GM19328 (cell line): ENCODE data around the gene DIP2B.

Experiments used
- ATAC-seq: cut with Tn5 transposase; IDR thresholded peaks from one replicate; pipeline ENCODE4 v1.9.1; 2021; ENCODE audit warnings: mild to moderate bottlenecking, moderate library complexity; ENCODE audit not compliant: unreplicated experiment

Gene DIP2B

DNA sequence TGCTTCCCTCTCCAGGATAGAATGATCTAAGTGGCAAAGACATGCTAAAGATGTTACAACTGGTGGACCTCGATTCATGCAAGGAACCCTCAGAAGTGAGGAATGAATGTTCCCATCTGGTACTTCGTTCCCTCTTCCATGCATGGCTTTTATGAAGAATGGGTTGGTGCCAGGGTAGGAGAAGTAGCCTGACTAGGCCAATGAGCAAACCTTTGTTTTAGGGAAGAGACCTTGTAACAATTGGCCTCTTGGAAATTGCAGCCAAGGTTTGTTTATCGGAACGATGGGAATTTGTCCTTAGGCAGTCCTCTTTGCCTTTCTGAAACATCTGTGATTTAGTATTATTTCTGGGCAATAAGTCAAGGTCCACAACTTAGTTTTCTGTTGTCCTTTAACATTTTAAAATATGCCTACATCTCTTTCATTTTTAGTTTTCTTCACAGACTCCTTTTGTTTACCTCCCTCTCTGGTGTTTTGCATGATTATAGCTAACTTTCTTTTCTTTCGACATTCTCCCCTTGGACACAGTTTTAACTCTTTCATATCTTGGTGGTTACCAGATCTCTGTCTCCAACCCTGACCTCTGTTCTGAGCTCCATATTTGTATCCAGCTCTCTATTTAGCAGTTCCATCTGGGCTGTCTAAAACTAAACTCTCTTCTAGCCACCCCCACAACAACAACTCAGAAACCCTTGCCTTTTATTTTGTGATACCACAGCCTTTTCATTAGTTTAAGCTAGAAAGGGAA is 70.0 kb downstream of the DIP2B start:
- no peak for ATAC-seq

DNA sequence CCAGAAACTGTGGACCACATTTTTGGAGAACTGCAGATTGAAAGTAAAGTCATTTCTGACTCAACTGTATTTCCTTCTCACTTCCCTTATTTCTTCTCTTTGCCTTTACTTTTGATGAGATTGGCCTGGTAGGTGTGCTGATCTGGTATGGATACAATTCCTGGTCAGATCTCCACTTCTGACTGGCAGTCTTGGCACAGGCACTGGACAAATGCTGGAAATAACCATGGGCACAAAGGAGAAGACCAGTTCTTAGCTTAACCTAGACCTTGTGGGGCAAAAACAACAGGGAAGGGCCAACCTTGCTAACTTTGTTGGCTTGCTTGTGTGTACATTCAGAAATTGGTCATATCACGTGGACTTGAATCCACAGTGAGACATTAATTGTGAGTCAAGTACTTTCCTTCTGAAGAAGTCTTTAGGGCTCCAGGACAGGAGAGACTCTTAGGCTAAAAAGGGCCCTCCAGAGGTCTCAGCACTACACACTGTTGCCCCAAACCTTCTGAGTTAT is 75.0 kb downstream of the DIP2B start:
- no peak for ATAC-seq

DNA sequence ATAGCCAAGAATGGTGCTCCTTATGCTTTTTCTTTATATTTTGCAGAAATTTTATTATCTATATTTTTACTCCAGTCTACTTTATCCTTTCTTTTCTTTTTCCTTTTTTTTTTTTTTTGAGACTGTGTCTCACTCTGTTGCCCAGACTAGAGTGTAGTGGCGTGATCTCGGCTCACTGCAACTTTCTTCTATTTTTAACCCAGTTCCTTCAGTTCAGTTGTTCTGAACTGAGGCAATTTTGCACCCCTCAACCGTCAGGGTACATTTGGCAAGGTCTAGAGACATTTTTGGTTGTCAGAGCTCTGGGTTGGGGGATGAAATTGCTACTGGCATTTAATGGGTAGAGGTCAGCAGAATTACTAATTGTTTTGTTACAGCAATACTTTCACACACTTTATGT is 75.7 kb downstream of the DIP2B start:
- ATAC-seq, result no peak

DNA sequence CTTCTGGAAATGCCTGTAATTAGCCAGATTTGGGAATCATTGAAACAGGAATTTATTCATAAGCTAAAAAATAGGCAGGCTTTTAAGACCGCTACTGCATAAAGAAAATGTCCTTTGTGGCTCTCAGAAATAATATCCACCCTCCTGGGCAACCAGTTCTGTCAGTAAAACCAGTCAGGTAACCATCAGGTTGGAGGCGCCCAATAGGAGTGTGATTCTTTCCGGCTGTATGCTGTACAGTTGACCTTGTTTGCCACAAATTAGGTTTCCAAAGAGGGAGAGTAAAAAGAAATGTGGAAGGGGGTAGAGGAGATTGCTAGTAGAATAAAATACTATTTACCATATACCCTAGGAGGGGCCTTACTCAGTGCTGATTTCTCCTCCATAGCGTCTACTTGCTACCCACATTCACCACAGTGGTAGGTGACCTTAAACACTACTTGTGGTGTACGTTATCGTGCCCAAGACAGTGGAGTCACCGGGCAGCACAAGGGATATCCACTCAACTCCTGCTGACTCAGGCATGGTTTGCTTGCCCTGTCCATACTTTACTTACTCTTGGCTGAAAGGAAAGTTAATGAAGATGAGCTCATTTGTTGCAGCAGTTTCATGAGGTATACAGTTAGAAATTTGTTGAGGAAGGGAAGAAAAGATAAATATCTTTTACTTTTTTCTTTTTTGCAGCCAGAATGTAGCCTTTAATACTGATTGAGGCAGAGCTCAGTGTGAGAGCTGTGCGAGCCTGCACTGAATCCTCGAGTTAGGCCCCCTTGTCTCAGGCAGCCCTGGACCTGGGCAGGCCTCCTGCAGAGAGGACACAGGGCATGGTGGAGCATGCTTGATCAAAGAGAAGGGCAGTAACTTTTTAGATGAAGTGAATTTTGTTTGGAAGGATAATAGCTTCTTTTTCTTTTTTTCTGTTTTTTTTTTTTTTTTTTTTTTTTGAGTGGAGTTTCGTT is 76.7 kb downstream of the DIP2B start:
- no peak for ATAC-seq

DNA sequence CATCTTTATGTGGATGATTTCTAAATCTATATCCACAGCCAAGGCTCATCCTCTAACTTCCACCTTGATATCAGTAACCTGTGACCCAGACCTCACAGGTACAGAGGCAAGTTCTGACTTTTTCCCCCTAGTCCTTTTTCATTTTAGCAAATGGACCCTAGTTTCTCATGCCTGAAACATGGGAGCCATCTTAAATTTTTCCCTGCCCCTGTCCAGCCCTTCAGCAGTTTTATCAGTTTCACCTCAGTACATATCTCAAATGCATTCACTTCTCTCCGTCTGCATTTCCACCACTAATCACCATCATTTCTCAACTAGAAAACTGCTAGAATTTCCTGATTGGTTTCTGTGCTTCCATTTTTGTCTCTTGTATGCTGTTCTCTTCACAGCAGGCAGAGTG is 79.3 kb downstream of the DIP2B start:
- no peak for ATAC-seq

DNA sequence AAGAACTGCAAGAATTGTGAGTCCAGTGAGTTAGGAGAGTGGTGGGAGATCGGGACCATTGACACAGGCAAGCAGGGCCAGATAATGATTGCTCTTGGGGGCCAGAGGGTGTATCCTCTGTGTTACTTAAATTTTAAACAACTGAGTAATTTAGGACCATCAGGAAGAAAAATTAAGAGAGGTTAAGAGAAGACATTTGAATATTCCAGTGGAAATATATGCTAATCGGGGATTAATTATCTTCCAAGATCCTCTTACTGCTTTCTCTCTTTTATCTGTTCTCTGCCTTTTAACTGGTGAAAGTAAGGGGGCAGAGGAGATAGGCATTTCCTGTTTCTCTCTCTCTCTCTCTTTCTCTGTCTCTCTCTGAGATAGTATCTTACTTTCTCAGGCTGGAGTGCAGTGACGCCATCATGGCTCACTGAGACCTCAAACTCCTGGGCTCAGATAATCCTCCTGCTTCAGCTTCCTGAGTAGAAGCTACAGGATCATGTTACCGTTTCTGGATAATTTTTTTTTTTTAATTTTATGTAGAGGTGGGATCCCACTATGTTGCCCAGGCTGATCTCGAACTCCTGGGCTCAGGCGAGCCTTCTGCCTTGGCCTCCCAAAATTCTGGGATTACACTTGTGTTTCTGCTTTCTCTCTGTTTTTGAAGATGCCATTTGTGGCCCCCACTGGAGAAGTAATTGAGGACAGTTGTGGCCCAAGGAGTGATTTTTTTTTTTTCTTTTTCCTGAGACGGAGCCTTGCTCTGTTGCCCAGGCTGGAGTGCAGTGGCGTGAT is 85.1 kb downstream of the DIP2B start:
- ATAC-seq, result no peak

DNA sequence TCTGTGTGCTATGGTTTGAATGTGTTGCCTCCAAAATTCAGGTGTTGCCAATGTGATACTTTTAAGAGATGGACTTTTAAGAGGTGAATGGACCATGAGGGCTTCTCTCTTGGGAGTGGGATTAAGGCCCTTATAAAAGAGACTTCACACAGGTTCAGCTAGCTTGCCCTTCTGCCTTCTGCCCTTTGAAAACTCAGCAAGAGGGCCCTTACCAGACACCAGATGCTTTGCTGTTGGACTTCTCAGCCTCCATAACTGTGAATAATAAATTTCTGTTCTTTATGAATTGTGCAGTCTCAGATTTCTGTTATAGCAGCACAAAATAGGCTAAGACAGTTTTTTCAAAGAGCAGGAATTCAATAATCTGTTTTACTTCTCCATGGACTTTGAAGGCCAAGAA is 86.1 kb downstream of the DIP2B start:
- no peak for ATAC-seq

DNA sequence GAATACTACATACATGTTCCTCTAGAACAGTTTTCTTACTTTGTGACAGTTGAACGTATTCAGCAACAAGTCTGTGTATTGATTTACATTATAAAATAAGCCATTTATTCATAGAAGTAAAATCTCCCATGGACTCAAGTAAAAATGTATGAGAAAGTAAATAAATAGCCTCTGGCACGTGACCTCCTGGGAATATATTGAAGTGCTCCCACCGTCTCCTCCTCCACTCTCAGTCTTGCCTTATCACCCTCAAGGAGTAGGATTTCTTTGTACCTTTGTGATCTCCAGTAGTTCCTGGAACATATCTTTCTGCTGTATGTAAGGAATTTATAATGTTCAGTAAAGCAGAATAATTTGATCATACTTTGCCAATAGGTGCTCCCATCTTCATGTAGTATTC is 90.9 kb downstream of the DIP2B start:
- ATAC-seq, result no peak

DNA sequence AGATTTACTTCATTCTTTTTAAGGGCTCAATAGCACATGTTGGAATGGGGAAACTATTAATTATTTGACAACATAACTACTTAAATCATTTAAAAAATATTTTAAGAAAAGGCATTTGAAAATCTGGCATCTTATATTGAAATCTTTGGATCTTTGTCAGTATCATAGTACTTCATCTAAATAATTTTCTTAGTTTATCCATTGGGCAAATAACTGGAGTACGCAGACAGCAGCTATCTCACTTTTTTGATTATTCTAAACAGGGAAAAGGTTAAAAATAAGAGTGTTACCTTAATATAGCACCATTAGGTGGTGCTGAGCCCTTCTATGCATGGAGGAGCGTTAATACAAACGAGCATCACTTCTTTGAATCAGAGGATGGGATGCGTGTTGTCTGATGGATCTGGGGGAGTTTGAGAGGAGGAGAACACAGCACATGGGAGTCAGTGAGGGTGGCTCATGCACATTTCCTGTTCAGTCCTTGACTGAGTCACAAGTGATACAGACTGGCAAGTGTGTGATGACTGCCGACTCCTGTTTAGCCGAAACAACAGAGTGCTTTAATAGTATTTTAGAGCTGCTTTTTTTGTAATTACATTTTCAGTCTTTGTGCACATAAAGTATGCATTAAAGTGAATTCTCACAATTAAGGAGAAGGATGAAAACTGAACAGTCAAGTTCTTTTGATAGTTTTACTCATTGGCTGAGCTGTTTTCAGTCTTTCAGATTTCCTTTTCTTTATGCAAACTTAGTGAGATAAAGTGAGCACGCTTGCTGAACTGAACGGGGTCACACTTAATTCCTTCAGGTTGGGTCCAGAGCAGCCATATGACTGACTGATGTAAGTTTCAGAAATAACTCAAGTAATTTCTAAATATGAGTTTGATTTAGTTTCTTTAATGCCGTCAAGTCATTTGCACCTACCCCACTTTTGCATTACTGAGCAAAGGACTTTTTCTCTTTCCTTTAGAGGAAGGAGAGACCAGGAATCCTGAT is 92.7 kb downstream of the DIP2B start:
- ATAC-seq, result peak; percentile 69

DNA sequence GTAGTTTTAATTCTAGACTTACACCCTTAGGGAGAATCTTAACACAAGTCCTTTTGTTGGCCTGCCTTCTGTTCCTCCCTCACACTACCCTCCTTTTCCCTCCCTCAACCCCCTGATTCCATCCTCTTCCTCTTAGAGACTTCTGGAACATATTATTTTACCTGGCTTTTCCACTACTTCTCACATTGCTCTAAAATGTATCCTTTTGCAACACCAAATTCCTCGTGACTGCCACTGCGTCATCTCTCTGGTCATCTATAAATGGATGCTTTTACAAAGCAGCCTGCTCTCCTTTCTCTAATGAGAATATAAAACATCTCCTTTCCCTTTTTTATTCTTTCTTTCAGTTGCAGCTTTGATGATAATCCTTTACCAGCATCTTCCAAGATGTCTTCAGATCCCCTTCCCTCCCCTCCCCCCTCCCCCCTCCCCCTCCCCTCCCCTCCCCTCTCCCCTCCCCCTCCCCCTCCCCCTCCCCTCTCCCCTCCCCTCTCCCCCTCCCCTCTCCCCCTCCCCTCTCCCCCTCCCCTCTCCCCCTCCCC is 93.6 kb downstream of the DIP2B start:
- no peak for ATAC-seq

DNA sequence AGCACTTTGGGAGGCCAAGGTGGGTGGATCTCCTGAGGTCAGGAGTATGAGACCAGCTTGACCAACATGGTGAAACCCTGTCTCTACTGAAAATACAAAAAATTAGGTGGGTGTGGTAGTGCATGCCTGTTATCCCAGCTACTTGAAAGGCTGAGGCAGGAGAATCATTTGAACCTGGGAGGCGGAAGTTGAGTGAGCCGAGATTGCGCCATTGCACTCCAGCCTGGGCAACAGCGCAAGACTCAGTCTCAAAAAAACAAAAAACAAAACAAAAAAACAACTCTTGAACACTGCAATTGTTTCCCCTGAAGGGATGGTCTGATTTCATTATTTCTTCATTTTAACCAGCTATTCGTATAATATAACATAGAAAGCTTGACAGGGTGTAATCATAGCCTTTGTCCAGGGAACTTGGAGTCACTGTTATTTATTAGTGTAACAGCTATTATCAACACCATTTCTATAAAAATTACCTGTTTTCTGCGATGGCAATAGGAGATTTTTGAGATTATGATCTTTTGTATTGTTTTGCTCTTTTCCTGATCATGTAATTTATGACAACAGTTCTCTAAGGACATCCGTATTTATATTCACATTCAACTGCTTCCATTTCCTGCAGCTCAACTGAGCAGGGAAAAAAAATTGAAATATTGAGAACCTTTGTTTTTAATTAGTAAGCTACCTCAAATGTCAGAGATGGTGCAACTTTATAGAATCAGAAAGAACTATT is 94.7 kb downstream of the DIP2B start:
- ATAC-seq, result no peak

DNA sequence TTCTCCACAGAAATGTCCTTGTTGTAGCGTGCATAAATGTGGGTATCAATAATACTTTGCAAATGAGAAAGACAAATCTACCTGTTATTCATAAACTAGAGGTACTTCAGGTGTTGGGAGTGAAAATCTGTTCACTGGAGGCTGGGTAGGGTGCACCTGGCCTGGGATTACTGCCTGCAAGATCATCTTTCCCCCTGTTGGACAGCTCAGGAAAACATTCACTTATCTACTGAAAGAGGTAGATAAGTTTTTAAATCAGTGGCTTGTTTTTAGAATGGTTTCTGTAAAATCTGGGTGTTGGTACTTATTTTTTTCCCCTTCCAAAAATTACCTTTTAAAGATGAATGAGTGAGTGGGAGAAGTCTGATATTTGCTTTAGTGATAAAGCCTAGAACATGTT is 95.6 kb downstream of the DIP2B start:
- no peak for ATAC-seq

DNA sequence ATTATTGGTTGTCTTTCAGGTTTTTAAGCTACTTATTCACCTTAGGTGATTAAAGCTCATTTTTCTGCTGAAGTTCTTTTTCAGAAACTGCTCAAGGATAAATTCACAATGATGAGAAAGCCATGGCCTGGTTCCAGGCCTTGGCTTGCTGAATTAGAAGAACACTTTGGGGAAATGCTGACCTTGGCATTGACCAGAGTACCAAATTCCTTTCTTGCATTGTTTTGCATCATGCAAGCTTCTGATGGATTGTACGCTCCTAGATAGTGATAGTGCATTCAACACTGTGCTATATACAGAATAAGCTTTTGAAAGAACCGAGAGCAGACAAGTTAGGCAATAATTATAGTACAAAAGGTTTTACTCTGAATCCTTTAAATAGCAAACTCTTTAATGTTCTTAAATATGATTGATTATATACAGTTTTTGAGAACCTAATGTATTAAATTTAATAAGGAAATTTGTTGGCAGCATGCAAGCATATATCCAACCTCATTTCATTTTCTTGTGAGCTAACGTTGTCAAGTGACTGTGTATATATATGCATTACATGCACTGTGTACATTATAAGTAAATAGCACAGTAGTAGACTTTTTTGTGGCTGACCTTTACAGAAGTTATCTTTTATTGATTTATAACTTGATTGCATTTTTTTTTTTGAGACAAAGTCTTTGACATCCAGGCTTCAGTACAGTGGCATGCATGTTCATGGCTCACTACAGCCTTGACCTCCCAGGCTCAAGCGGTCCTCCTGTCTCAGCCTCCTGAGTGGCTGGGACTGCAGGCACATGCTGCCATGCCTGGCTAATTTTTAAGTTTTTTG is 99.2 kb downstream of the DIP2B start:
- no peak for ATAC-seq

DNA sequence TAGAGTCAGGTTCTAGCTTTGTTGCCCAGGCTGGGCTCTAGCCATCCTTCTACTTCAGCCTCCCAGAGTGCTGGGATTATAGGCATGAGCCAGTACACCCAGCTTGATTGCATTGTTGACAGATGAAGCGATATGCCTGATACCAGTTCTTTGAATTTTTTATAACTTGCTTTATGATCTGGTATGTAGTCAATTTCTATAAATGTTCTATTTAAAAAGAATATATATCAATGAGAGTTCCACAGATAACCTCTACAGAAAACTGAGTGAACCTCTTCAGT is 99.8 kb downstream of the DIP2B start:
- no peak for ATAC-seq

DNA sequence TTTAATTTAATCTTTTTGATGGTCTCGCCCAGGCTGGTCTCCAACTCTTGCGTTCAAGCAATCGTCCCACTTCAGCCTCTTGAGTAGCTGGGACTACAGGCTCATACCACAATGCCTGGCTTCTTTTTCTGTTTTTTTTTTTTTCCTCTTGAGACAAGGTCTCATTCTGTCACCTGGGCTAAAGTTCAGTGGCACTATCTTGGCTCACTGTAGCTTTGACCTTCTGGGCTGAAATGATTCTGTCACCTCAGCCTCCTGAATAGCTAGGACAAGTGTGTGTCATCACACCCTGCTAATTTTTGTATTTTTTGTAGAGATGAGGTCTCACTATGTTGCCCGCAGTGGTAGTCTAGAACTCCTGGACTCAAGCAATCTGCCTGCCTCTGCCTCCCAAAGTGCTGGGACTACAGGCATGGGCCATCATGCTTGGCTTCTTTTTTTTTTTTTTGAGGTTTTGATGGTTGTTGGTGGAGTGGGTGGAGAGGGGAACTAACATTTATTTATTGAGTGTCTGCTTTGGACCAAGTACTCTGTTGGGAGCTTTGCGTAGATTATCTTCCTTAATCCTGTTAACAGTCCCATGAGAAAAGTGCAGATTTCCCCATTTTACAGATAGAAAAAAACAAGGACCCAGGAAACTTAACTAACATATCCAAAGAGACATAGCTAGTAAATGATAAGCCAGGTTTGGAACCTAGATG is 102.0 kb downstream of the DIP2B start:
- no peak for ATAC-seq

DNA sequence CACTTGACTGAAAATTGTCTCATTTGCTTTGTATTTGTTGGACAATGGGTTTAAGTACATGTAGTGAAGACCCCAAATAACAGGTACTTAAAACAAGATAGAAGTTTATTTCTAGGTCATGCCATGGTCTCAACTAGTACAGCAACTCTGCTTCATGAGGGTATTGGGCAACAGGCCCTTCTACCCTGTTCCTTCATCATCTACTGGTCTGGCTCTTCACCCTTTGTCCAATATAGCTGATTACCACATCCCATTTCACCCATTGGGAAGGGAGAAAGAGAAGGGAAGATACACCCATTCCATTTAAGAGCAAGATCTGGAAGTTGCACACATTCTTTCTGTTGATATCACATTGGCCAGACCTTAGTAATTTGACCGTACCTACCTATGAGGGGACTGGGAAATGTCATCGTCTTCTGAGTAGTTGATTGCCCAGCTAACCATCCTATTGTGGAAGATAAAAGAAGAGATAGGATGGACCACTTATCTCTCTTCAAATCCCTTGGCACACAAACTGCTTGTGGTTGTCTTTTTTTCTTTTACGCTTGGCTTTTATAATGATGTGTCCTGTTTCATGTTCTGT is 104.6 kb downstream of the DIP2B start:
- ATAC-seq, result no peak

DNA sequence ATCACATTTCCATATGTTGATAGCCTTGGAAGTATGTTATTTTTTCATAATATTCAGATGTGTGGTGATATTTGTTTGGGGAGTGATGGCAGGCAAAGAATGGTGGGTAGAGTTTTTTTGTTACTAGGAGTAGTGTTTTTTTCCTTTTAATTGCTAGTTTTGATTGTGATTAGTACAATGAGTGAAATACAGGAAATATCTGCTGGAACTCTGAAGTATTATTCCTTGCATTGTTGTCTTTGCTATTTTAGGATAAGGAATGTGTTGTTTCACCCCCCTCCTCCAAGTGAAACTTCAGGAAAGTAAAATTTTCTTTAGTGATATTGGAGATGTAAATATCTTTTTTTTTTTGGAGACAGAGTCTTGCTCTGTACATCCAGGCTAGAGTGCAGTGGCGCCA is 105.4 kb downstream of the DIP2B start:
- ATAC-seq, result no peak
